ENCODE data around the gene IL36RN.

Gene IL36RN

GRCh38 chr2:113039719-113040118, 19.3 kb upstream of the IL36RN start:
- H3K4me3 ChIP-seq (ENCODE audit: control insufficient read depth, low read depth, low read length), result no peak overlapping the region
- DNase-seq (ENCODE audit: low read depth), result no peak
- no peak for TF ChIP-seq CTCF (conservative IDR thresholded peaks at IDR 0.05; ENCODE audit: control insufficient read depth, insufficient read depth, low read depth, low read length)

- TF ChIP-seq CTCF (conservative IDR thresholded peaks at IDR 0.05; ENCODE audit: control insufficient read depth, insufficient read depth, low read depth, low read length), result no peak
- DNase-seq (ENCODE audit: low read depth), result no peak
- no peak overlapping the region for H3K4me3 ChIP-seq (ENCODE audit: control insufficient read depth, low read depth, low read length)
Measured at GRCh38 chr2:113041871-113042270, 17.1 kb upstream of the IL36RN start.

- TF ChIP-seq CTCF (conservative IDR thresholded peaks at IDR 0.05; ENCODE audit: control insufficient read depth, insufficient read depth, low read depth, low read length), result no peak
- no peak for DNase-seq (ENCODE audit: low read depth)
- H3K4me3 ChIP-seq (ENCODE audit: control insufficient read depth, low read depth, low read length), result no peak overlapping the region
Measured at GRCh38 chr2:113046465-113046864, 12.5 kb upstream of the IL36RN start.

- H3K4me3 ChIP-seq (ENCODE audit: control insufficient read depth, low read depth, low read length), result no peak overlapping the region
- no peak for TF ChIP-seq CTCF (conservative IDR thresholded peaks at IDR 0.05; ENCODE audit: control insufficient read depth, insufficient read depth, low read depth, low read length)
- no peak for DNase-seq (ENCODE audit: low read depth)
Measured at GRCh38 chr2:113050921-113051895, 7.8 kb upstream of the IL36RN start.

- DNase-seq (ENCODE audit: low read depth), result no peak
- H3K4me3 ChIP-seq (ENCODE audit: control insufficient read depth, low read depth, low read length), result no peak within 1 kb of the TSS
- TF ChIP-seq CTCF (conservative IDR thresholded peaks at IDR 0.05; ENCODE audit: control insufficient read depth, insufficient read depth, low read depth, low read length), result no peak
Measured at GRCh38 chr2:113052396-113052917, 6.5 kb upstream of the IL36RN start, which contains the start of gene IL36B. Gene IL36B, minus strand, starts transcription at chr2:113052867.

GRCh38 chr2:113053666-113054065, 5.3 kb upstream of the IL36RN start:
- no peak for TF ChIP-seq CTCF (conservative IDR thresholded peaks at IDR 0.05; ENCODE audit: control insufficient read depth, insufficient read depth, low read depth, low read length)
- no peak for DNase-seq (ENCODE audit: low read depth)

More at GRCh38 chr2:113053666-113054065, 5.3 kb upstream of the IL36RN start:
- H3K4me3 ChIP-seq (ENCODE audit: control insufficient read depth, low read depth, low read length), result no peak overlapping the region

All from fibroblast of mammary gland (primary cell).